ENCODE data around the gene ZSCAN16. TPM values are rescaled to one million over a fixed set of nuclear protein-coding genes. Genes with fewer than 3 reads are reported as not detected.

The ZSCAN16 gene
- total RNA-seq, 2 experiments from 2014 or later, result 6.9 to 8.6 TPM

DNA sequence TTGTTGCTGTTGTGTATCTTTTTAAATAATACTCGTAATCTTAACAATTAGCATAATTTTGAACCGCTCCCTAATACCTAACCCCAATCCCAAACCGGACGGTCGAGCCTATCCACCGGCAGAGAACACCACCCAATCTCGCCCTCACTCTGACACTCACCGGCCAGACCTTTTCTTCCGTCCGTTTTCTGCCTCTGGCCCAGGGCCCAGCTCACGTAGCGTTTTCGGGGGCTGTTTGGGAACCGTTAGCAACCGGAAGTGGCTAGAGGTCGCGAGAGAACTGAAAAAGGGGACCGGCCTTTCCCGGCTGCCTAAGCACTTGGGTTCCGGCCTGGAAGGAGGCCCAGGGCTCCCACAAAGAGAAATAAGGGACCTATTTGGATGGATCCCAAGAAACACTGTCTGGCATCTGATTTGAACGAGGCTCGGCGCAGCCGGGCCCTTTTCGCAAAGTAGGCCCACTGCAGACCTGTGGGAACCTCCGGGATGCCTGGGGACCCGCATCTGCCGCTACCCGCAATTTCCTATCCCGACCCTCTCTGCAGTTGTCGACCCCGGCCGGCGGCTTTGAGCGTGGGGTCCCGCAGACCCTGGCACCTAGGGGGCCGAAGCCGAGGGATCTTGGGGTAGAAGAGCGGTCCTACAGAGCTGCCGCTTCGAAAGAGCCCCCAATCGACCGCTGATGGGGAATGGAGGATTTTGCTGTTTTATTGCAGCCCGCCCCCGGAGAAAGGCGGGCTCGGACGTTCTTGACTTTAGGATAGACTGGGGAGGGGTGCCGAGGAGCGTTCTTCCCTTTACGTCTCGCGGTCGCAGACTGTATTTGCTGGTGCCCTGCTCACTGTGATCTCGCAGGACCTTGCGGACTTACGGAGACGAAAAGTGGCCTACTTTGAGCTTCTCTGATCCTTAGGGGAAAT is 12.4 kb downstream of the ZSCAN16 start:
- H3K9me3 Mint-ChIP-seq, result no peaks in the 10 kb centered on the region
- POLR2A ChIA-PET, result interaction anchor here (0.7 to 2.8 kb wide), 12 partner anchors 9 to 272 kb away, joined by 3 to 19 read pairs (median 5); partner anchors contain the start of genes ZKSCAN3, ZKSCAN4, ZNF165 and ZSCAN16
- no peaks in the 10 kb centered on the region for H3K27me3 Mint-ChIP-seq
- H3K27ac Mint-ChIP-seq, result peak overlapping the region; percentile 95
- H3K4me1 Mint-ChIP-seq, result peaks cover 51% of the 10 kb centered on the region
- ATAC-seq (ENCODE audit: low read depth) (peak; percentile 51), DNase-seq (peak; percentile 78)
- H3K4me3 Mint-ChIP-seq, result peak overlapping the region; percentile 93
- peaks cover 10% of the 10 kb centered on the region for H3K36me3 Mint-ChIP-seq

DNA sequence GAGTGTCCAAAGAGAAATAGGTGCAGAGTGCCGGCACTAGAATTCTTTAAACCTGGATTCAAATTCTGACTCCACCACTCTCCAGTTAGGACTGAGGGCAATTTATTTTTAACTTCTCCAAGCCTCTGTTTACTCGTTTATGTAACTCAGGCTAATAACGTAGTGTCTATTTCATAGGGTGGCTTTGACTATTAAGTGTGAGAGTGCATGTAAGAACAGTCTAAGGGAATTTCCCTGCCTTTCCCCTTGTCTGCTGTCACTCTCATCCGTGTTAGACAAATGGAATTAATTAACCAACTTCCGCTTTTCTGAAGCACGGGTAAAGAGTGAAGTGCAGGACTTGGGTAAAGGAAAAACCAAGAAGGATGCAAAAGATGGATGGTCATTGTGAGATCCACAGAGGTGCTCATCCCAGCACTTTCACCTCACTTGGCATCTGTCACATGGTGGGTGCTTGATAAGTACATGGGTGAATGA is 13.1 kb downstream of the ZSCAN16 start:
- Mint-ChIP-seq H3K4me3 (peak overlapping the region; percentile 93), H3K27me3 (no peaks in the 10 kb centered on the region), H3K27ac (peak overlapping the region; percentile 95), H3K4me1 (peaks cover 51% of the 10 kb centered on the region), H3K36me3 (peaks cover 10% of the 10 kb centered on the region), H3K9me3 (no peaks in the 10 kb centered on the region)
- peak; percentile 3 for ATAC-seq (ENCODE audit: low read depth)
- POLR2A ChIA-PET, result interaction anchor here (1.0 to 2.8 kb wide), 7 partner anchors 13 to 272 kb away, joined by 3 to 19 read pairs (median 7); partner anchors contain the start of genes ZKSCAN3, ZKSCAN4, ZSCAN16 and ZSCAN26
- no peak for DNase-seq

DNA sequence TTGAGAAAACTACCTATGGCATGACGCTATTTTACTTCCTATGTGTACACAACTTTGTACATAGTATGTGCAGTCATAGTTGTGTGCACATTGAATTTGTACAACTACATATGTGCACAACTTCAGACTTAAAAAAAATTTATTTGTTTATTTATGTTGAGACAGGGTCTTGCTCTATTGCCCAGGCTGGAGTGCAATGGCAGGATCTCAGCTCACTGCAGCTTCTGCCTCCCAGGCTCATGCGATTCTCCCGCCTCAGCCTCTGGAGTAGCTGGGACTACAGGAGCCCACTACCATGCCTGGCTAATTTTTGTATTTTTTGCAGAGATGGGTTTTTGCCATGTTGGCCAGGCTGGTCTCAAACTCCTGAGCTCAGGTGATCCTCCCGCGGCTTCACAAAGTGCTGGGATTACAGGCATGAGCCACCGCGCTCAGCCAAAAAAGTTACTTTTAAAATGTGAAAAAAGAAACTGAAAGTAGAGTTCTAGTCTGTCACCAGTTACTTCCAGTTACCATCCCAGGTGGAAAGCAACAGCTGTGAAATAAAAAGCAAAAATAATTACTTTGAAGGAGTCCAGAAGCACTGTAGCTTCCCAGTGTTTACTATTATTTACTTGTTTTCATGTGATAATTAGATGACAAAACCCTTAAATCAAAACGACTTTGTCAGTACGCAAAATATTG is 15.6 kb downstream of the ZSCAN16 start:
- no peaks in the 10 kb centered on the region for H3K27me3 Mint-ChIP-seq
- POLR2A ChIA-PET, result interaction anchor here (0.7 to 1.1 kb wide), 3 partner anchors 11 to 302 kb away, joined by 3 to 4 read pairs (median 3); a partner anchor contains a TSS
- H3K4me1 Mint-ChIP-seq, result peaks cover 43% of the 10 kb centered on the region
- DNase-seq (no peak), ATAC-seq (ENCODE audit: low read depth) (no peak)
- peak overlapping the region; percentile 81 for H3K27ac Mint-ChIP-seq
- peaks cover 10% of the 10 kb centered on the region for H3K36me3 Mint-ChIP-seq
- H3K9me3 Mint-ChIP-seq, result no peaks in the 10 kb centered on the region
- peak overlapping the region; percentile 70 for H3K4me3 Mint-ChIP-seq

DNA sequence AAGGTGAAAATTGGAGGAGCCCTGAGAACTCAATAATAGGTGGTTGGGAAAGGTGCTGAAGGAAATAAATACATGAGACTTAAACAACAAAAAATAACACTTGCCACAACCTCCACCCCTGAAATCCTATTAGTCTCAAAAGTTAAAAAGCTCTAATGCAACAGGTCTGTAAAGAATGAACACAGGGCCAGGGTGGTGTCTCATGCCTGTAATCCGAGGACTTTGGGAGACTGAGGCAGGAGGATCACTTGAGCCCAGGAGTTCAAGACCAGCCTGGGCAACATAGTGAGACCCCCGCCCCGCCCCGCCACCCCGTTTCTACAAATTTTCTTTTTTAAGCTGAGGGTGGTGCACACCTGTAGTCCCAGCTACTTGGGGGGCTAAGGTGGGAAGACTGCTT is 16.2 kb downstream of the ZSCAN16 start:
- H3K27ac Mint-ChIP-seq, result peak overlapping the region; percentile 81
- POLR2A ChIA-PET, result interaction anchor here (0.9 to 1.7 kb wide), 4 partner anchors 112 to 302 kb away, joined by 3 to 11 read pairs (median 6); partner anchors contain the start of genes ZKSCAN4 and ZSCAN26
- H3K9me3 Mint-ChIP-seq, result no peaks in the 10 kb centered on the region
- no peaks in the 10 kb centered on the region for H3K27me3 Mint-ChIP-seq
- DNase-seq, result no peak
- no peak for ATAC-seq (ENCODE audit: low read depth)
- peaks cover 41% of the 10 kb centered on the region for H3K4me1 Mint-ChIP-seq
- H3K4me3 Mint-ChIP-seq, result peak overlapping the region; percentile 70
- H3K36me3 Mint-ChIP-seq, result peaks cover 13% of the 10 kb centered on the region

DNA sequence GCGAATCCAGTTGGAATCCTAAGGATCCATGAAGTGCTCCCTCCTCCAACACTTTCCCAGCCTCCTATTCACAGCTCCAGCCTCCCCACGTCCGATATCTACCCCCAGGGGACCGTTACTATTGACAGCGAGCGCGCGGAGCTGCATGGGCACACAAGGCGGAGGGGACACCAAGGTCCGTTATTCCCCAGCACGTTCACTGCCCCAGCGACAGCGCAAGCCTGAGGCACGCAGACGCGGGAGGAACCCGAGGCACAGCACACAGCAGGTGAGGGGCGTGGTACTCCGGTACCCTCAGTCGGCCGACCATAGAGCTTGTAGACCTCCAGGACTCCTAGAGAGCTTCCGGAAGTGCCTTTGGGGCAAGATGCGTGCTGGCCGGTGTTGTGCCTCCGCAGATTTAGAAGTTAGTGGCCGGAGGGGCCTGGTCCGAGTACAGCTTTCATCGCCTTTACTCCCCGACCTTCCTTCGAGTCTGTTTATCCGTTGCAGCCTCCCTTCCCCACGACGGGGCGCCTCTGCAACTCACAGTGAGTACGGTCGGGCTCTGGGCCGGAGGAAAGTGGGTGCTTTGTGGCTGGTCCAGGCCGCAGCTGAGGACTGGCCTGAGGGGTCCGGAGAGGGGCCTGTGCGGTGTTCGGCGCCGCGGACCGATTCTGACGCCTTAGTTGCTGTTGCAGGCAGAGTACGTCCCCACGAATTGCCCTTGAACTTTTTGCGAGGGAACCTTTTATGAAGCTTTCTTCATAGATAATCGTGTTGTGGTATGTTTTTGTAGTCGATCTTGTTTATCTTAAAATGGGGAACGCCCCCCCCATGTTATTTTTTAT is 17.3 kb downstream of the ZSCAN16 start, which contains the start of gene ZKSCAN8:
Gene ZKSCAN8, plus strand, starts transcription at position 384 of the 830 bp plus-strand sequence. CDS start 6,525 bp downstream, outside the sequence.
- DNase-seq, result peak; percentile 73
- H3K4me1 Mint-ChIP-seq, result peaks cover 37% of the 10 kb centered on the region
- no peaks in the 10 kb centered on the region for H3K27me3 Mint-ChIP-seq
- peak within 1 kb of the TSS; percentile 94 for H3K4me3 Mint-ChIP-seq
- H3K9me3 Mint-ChIP-seq, result no peaks in the 10 kb centered on the region
- peak; percentile 87 for ATAC-seq (ENCODE audit: low read depth)
- POLR2A ChIA-PET, result interaction anchor here (0.9 to 2.2 kb wide), 15 partner anchors 11 to 839 kb away, joined by 3 to 13 read pairs (median 3); partner anchors contain the start of genes PGBD1, ZKSCAN4, ZSCAN16 and ZSCAN26
- peak within 1 kb of the TSS; percentile 92 for H3K27ac Mint-ChIP-seq
- peaks cover 16% of the 10 kb centered on the region for H3K36me3 Mint-ChIP-seq

DNA sequence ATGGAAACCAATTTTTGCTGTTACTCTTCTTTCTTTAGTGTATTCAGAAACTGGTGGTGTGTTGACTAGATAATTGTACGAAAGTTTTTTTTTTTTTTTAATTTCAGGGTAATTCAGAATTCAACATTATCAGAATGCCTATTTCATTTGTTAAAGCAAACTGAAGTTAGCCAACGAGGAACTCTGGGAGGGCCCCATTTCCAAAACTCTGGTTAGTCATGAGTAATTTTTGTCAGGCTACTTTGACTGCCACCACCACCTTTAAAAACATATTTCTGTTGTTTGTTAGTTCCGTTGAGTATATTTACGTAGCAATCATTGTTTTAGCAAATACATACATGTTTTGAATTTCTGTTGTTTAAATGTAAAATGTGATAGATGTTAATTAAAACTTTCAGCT is 18.0 kb downstream of the ZSCAN16 start:
- no peak for ATAC-seq (ENCODE audit: low read depth)
- no peak for DNase-seq
- H3K4me3 Mint-ChIP-seq, result peak overlapping the region; percentile 94

DNA sequence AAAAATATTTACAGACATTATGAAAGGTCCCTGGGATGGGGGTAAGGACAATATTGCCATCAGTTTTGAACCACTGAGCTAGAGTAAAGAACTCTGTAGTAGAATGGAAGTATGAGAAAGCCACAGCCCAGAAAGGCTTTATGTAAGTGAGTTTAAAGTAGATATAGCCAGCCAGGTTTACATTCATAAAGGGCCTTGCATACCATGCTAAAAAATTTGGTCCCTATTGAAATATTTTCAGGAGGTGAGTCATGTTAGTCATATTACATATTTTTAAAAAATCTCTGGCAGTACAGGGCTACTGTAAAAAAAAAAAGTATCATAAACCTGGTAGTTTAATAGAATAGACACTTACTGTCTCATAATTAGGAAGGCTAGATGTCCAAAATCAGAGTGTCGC is 20.8 kb downstream of the ZSCAN16 start:
- H3K9me3 Mint-ChIP-seq, result no peaks in the 10 kb centered on the region
- H3K36me3 Mint-ChIP-seq, result peaks cover 31% of the 10 kb centered on the region
- H3K4me1 Mint-ChIP-seq, result peaks cover 24% of the 10 kb centered on the region
- ATAC-seq (ENCODE audit: low read depth) (no peak), DNase-seq (no peak)
- no peak overlapping the region for H3K27ac Mint-ChIP-seq
- no peak overlapping the region for H3K4me3 Mint-ChIP-seq
- H3K27me3 Mint-ChIP-seq, result no peaks in the 10 kb centered on the region
- POLR2A ChIA-PET, result no interaction called here

More for the DNA sequence above, 18.0 kb downstream of the ZSCAN16 start:
- no peaks in the 10 kb centered on the region for H3K27me3 Mint-ChIP-seq
- H3K27ac Mint-ChIP-seq, result peak overlapping the region; percentile 92
- H3K36me3 Mint-ChIP-seq, result peaks cover 16% of the 10 kb centered on the region
- POLR2A ChIA-PET, result interaction anchor here (0.9 to 2.2 kb wide), 7 partner anchors 11 to 838 kb away, joined by 3 to 13 read pairs (median 3); partner anchors contain the start of gene ZSCAN16
- peaks cover 37% of the 10 kb centered on the region for H3K4me1 Mint-ChIP-seq
- H3K9me3 Mint-ChIP-seq, result no peaks in the 10 kb centered on the region

DNA sequence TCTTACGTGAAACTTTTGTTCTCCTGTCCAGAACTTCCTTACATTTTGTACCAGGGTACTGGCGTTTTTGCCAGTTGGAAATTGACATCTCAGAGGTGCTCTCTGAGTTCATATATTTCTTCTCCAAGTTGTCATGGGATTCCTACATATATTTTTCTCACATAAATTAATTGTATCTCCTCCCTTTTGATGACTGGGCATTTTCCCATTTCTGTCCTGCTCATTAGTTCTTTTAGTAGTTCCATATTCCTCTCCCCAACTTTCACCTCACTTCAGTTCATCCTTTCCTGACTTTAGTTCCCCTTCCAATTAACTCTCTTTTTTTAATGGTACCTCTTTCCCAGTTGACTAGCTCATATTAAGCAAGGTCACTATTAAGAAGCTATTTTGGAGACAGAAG is 28.1 kb downstream of the ZSCAN16 start:
- Mint-ChIP-seq H3K9me3 (peaks cover 20% of the 10 kb centered on the region), H3K27me3 (no peaks in the 10 kb centered on the region), H3K36me3 (peaks cover 80% of the 10 kb centered on the region), H3K4me1 (peaks cover 1% of the 10 kb centered on the region), H3K4me3 (no peak overlapping the region), H3K27ac (no peak overlapping the region)
- ATAC-seq (ENCODE audit: low read depth), result no peak
- POLR2A ChIA-PET, result interaction anchor here (1.1 kb wide), 1 partner anchor 10 kb away, joined by 3 read pairs; no protein-coding TSS in a partner anchor
- DNase-seq, result no peak

DNA sequence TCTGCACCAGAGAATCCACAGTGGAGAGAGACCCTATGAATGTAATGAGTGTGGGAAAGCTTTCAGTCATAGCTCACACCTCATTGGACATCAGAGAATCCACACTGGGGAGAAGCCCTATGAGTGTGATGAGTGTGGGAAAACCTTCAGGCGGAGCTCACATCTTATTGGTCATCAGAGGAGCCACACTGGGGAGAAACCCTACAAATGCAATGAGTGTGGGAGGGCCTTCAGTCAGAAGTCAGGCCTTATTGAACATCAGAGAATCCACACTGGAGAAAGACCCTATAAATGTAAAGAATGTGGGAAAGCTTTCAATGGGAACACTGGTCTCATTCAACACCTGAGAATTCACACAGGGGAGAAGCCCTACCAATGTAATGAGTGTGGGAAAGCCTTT is 29.1 kb downstream of the ZSCAN16 start:
- POLR2A ChIA-PET, result interaction anchor here (0.9 to 1.1 kb wide), 2 partner anchors 11 to 67 kb away, joined by 3 read pairs; no protein-coding TSS in a partner anchor
- peaks cover 81% of the 10 kb centered on the region for H3K36me3 Mint-ChIP-seq
- ATAC-seq (ENCODE audit: low read depth) (no peak), DNase-seq (no peak)
- H3K4me3 Mint-ChIP-seq, result no peak overlapping the region
- no peaks in the 10 kb centered on the region for H3K4me1 Mint-ChIP-seq
- H3K27ac Mint-ChIP-seq, result no peak overlapping the region
- peaks cover 20% of the 10 kb centered on the region for H3K9me3 Mint-ChIP-seq
- no peaks in the 10 kb centered on the region for H3K27me3 Mint-ChIP-seq

DNA sequence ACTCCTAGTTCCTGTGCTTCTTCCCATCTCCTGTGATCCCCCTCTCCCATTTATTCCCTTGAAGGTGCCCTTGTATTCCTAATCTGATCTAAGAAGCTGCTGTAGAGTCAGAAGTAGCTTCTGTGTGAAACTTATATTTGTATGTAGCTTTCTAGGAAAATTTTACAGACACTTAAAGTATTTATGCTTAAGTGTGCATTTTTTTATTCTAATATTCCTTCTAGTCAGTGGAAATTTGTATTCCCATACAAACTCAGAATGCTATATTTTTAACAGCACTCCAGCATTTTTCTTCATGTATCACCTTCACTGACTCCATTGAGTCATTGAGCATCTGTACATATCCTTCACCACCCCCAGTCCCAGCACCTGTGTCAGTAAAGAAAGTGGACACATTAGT is 29.9 kb downstream of the ZSCAN16 start:
- ATAC-seq (ENCODE audit: low read depth) (no peak), DNase-seq (no peak)
- Mint-ChIP-seq H3K36me3 (peaks cover 84% of the 10 kb centered on the region), H3K27ac (no peak overlapping the region), H3K9me3 (peaks cover 22% of the 10 kb centered on the region), H3K27me3 (no peaks in the 10 kb centered on the region), H3K4me1 (no peaks in the 10 kb centered on the region), H3K4me3 (no peak overlapping the region)
- POLR2A ChIA-PET, result interaction anchor here (0.9 kb wide), 1 partner anchor 66 kb away, joined by 3 read pairs; no protein-coding TSS in a partner anchor

DNA sequence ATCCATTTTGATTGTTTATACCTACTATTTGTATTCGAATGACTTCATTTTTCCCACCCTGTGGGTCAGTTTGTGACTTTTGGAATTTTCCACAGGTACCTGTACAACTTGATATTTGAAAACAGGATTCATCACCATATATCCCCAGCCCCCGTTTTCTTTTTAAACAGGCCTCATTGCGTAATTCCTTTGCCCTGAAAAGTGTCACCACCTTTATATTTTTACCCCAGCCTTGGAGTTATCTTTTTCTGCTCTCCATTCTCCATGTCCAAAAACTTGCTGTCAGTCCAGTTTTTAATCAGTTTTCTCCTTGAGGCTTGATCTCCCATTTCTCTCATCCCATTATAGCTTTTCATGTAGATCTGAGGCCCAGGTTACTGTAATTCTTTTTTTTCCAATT is 33.9 kb downstream of the ZSCAN16 start:
- Mint-ChIP-seq H3K9me3 (peaks cover 21% of the 10 kb centered on the region), H3K27ac (no peak overlapping the region), H3K27me3 (no peaks in the 10 kb centered on the region), H3K4me3 (no peak overlapping the region), H3K4me1 (peaks cover 5% of the 10 kb centered on the region), H3K36me3 (peaks cover 67% of the 10 kb centered on the region)
- POLR2A ChIA-PET, result no interaction called here
- ATAC-seq (ENCODE audit: low read depth), result no peak
- DNase-seq, result no peak

DNA sequence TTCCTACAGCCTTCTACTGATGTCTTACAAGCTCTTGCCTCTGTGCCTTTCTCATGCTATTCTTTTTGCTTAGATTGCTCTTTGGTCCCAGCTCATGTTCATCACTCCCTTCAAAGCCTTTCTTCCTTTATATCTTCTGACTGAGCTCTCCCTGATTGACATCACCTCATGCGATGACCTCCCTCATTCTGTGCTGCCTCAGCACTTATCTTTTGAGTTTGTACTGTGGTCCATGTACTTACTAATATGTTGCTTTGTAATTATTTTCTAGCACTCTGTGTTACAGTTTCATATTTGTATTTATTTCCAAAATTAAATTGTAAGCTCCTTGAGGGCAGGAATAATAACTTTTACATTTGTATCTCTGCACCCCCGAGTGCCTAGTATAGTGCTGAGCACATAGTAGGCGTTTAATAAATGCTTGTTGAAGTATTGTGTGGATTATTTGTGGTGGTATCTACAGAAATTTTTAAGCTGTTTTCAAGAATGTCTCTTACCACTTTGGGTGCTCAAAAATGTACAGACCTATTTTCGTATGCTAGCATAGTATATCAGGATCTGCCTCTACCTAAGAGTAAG is 34.7 kb downstream of the ZSCAN16 start:
- DNase-seq (no peak), ATAC-seq (ENCODE audit: low read depth) (no peak)
- Mint-ChIP-seq H3K9me3 (peaks cover 19% of the 10 kb centered on the region), H3K4me1 (peaks cover 5% of the 10 kb centered on the region), H3K27ac (no peak overlapping the region), H3K4me3 (no peak overlapping the region), H3K36me3 (peaks cover 59% of the 10 kb centered on the region), H3K27me3 (no peaks in the 10 kb centered on the region)
- POLR2A ChIA-PET, result no interaction called here

Data from activated naive CD8-positive, alpha-beta T cell treated with anti-CD3 and anti-CD28 coated beads, Interleukin-2, amount 10 ng/mL, durations not matched to agents 7 days and 5 days (primary cell).